Measurements from ENCODE around the gene ANKRD40. TPM values are rescaled to one million over a fixed set of nuclear protein-coding genes. Genes with fewer than 3 reads are reported as not detected.
A peak's percentile ranks its signal among the peaks of the same experiment; 100 is the strongest.

ANKRD40 gene
- total RNA-seq, 1 experiment from 2014 or later: 33.5 TPM

DNA sequence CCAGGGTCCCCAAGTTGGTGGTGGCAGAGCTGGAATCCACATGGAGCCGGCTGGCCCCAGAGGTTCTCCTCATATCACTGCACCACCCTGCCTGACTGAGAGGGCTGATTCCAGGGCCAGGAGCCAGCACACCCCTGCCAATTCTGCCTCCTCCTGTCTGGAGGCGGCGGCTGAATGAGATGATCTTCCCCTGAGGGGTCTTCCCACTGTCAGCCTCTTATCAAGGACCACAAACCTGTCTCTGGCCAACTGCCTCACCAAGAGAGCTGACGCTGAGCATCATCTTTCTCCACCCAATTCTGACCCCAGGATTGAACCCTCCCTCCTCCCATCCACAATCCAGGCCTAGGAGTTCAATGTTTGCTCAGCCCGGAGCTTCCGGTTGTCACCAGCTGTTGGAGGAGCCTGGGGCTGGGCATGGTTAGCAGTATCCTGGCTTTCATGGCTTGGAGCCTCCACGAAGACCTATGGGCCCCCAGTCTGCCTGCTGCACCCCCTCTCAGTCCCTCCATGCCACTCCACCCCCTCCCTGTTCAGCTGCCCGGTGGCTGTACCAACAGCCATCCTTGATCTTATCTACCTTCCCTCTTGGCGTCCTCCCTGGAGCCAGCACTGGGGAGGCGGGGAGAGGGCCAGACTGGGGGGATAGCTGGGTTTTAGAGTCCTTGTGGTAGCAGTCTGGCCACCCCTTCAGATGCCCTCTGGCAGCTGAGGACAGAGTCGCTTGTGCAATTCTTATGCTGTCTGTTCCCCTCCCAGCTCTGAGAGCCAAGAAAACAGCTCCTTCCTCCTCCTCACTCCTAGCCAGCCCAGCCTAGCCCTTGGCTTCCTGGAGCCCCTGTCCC, 47.5 kb downstream of the ANKRD40 start:
- CTCF ChIA-PET: interaction anchor here (0.5 to 3.2 kb wide), 3 partner anchors 19 to 460 kb away, joined by 4 to 33 read pairs (median 4); no protein-coding TSS in a partner anchor
- Histone ChIP-seq H3K27me3 (ENCODE audit: insufficient read depth, low read depth) (no peaks in the 10 kb centered on the region), H3K4me1 (replicated peaks; ENCODE audit: insufficient read depth) (peaks cover 76% of the 10 kb centered on the region), H3K9me3 (ENCODE audit: insufficient read depth, low read depth) (no peaks in the 10 kb centered on the region), H4K20me1 (ENCODE audit: insufficient read depth) (no peaks in the 10 kb centered on the region), H3K79me2 (ENCODE audit: low read depth) (peaks cover 32% of the 10 kb centered on the region; the same call in 1 of the 2 replicates), H3K4me3 (peak overlapping the region; percentile 39; the same call in 1 of the 2 replicates), H3K36me3 (ENCODE audit: low read depth) (peaks cover 19% of the 10 kb centered on the region), H3F3A (ENCODE audit: insufficient read depth, low read depth) (peaks cover 84% of the 10 kb centered on the region), H3K9me2 (ENCODE audit: insufficient read depth) (no peaks in the 10 kb centered on the region), H2AFZ (no peak overlapping the region), H3K4me2 (peak overlapping the region; percentile 73), H3K27ac (peak overlapping the region; percentile 97)
- TF ChIP-seq EZH2 (IDR thresholded peaks at IDR 0.05; ENCODE audit: low read depth) (no peak), CTCF (conservative IDR thresholded peaks at IDR 0.05) (no peak)
- no TSS peak for BruUV-seq (replicated peaks)
- intact Hi-C loops (cut with micrococcal nuclease; ENCODE audit: unreplicated experiment): loop anchor here (1.0 to 2.0 kb wide), 2 partner anchors 21 to 27 kb away; no protein-coding TSS in a partner anchor
- POLR2A ChIA-PET (ENCODE audit: unreplicated experiment): interaction anchor here (0.5 to 1.7 kb wide), 6 partner anchors 20 to 510 kb away, joined by 3 to 22 read pairs (median 5); no protein-coding TSS in a partner anchor
- peak; percentile 81 to 92 for DNase-seq

GRCh38 chr17:50659179-50659578, 48.5 kb downstream of the ANKRD40 start:
- POLR2A ChIA-PET (ENCODE audit: unreplicated experiment): no interaction called here
- no peak for DNase-seq
- H3K27ac ChIP-seq: peak overlapping the region; percentile 97
- no peaks in the 10 kb centered on the region for H3K9me3 ChIP-seq (ENCODE audit: insufficient read depth, low read depth)
- no peaks in the 10 kb centered on the region for H4K20me1 ChIP-seq (ENCODE audit: insufficient read depth)
- no peaks in the 10 kb centered on the region for H3K9me2 ChIP-seq (ENCODE audit: insufficient read depth)
- peaks cover 78% of the 10 kb centered on the region for H3F3A ChIP-seq (ENCODE audit: insufficient read depth, low read depth)
- intact Hi-C loops (cut with micrococcal nuclease; ENCODE audit: unreplicated experiment): no loop called here
- H3K4me3 ChIP-seq: no peak overlapping the region
- BruUV-seq (replicated peaks): no TSS peak
- H3K36me3 ChIP-seq (ENCODE audit: low read depth): peaks cover 13% of the 10 kb centered on the region
- peaks cover 36% of the 10 kb centered on the region; the same call in 1 of the 2 replicates for H3K79me2 ChIP-seq (ENCODE audit: low read depth)
- no peak for TF ChIP-seq CTCF (conservative IDR thresholded peaks at IDR 0.05)
- no peak for TF ChIP-seq EZH2 (IDR thresholded peaks at IDR 0.05; ENCODE audit: low read depth)
- peaks cover 76% of the 10 kb centered on the region for H3K4me1 ChIP-seq (replicated peaks; ENCODE audit: insufficient read depth)
- CTCF ChIA-PET: interaction anchor here (0.6 to 3.2 kb wide), 2 partner anchors 22 to 392 kb away, joined by 3 to 33 read pairs; no protein-coding TSS in a partner anchor
- H2AFZ ChIP-seq: no peak overlapping the region
- no peaks in the 10 kb centered on the region for H3K27me3 ChIP-seq (ENCODE audit: insufficient read depth, low read depth)
- H3K4me2 ChIP-seq: peak overlapping the region; percentile 73

DNA sequence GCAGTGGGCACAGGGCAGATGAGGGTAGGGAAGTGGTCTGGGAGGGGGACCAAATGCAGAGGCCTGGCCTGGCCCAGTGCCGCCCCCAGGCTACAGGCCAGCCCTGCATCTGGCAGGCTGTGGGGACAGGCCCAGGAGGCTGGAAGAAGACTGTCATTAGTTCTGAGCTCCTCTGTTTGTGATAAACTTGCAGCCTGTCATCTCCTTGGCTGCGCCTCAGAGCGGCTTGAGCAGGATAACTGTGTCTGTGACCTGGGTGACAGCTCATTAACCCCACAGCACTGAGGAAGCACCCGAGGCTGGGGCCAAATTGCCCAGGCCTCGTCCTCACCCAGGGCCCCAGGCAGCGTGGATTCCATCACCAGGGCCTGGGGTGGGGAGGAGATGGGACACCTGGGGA, 49.1 kb downstream of the ANKRD40 start:
- Histone ChIP-seq H3F3A (ENCODE audit: insufficient read depth, low read depth) (peaks cover 75% of the 10 kb centered on the region), H2AFZ (no peak overlapping the region), H3K79me2 (ENCODE audit: low read depth) (peaks cover 38% of the 10 kb centered on the region; the same call in 1 of the 2 replicates), H3K36me3 (ENCODE audit: low read depth) (peaks cover 13% of the 10 kb centered on the region), H3K27me3 (ENCODE audit: insufficient read depth, low read depth) (no peaks in the 10 kb centered on the region), H3K4me3 (no peak overlapping the region), H3K9me3 (ENCODE audit: insufficient read depth, low read depth) (no peaks in the 10 kb centered on the region), H3K9me2 (ENCODE audit: insufficient read depth) (no peaks in the 10 kb centered on the region), H3K4me1 (replicated peaks; ENCODE audit: insufficient read depth) (peaks cover 77% of the 10 kb centered on the region), H4K20me1 (ENCODE audit: insufficient read depth) (no peaks in the 10 kb centered on the region), H3K27ac (peak overlapping the region; percentile 97), H3K4me2 (peak overlapping the region; percentile 73)
- intact Hi-C loops (cut with micrococcal nuclease; ENCODE audit: unreplicated experiment): no loop called here
- CTCF ChIA-PET: no interaction called here
- POLR2A ChIA-PET (ENCODE audit: unreplicated experiment): interaction anchor here (0.6 kb wide), 1 partner anchor 102 kb away, joined by 5 read pairs; no protein-coding TSS in a partner anchor
- no TSS peak for BruUV-seq (replicated peaks)
- TF ChIP-seq CTCF (conservative IDR thresholded peaks at IDR 0.05) (no peak), EZH2 (IDR thresholded peaks at IDR 0.05; ENCODE audit: low read depth) (no peak)
- DNase-seq: no peak

Measured in PC-9 (cell line).